SKM-1 treated with dmso at 0.1 percent for 144 hours (cell line): ENCODE results near the gene INO80B.

Experiments
- DNase-seq: peaks from one replicate; lab custom pipeline; 2025; ENCODE audit not compliant: unreplicated experiment; lab: John Stamatoyannopoulos, UW

Gene INO80B

DNA sequence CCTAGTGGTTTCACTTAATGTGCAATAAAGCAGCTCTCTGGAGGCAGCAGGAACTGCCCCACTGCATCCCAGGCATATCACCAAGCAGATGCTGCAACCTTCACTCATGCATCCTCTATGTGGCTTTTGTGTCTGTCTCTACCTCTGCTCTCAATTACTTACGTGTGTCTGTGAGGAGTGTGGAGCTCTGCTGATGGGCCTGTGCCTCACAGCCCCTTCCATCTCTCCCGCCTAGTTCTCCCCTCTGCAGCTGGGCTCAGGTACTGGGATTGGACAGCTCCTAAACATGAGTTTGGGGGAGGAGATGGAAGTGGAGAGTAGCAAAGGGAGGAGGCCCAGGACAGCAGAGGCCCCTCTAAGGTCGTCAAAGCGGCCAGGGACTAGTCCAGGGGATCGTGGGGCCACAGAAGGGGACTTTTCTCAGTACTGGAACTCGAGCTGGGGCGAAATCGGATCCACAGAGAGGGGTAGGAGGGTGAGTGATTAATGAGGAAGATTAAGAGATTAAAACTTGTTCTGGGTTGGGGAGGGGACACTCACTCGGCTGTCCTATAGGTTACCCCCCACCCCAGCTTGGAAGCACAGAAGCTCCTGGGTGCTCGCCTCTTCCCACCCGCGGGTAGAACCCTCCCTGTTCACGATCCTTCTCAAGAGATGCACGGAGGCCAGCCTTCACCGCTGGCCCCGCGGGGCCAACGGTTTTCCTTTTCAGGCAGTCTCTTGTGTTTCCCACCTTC lies 46.6 kb downstream of the INO80B start:
- no peak for DNase-seq

GRCh38 chr2:74502147-74502719 lies 47.3 kb downstream of the INO80B start:
- DNase-seq, result no peak

DNA sequence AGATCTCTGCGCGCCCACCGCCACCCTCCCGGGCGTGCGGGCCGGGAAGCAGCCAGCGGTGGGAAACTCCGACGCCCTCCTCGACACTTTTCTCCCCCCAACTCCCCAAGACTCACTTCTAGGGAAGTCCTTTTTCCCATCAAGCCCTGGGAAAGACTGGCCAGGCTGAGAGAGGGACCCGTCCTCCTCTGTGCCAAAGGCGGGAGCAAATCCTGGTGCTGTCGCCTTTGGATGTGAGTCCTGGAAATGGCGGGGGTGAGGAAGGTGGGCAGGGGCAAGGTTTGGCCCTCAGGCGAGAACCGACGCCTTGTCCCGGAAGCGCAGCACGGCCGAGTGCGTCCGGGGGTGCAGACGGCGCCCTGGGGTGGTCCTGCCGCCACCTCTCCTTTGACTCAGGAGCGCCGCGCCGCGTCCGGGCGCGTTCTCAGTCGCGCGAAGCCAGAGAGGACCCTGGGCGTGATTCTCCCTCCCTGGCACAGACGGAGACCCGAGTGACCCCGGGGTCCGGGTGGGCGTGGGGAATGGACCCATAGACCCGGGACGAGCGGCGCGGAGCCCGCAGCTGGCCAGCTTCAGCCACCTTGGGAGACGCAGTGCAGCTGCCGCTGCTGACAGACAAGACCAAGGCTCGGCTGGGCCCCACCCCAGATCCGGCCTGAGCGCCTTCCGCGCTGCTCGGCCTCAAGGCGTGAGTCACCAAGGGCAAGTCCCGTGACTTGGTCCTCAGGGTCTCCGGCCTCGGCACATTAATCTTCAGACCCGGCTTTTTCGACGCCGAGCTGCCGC lies 48.0 kb downstream of the INO80B start:
- peak; percentile 26 for DNase-seq

DNA sequence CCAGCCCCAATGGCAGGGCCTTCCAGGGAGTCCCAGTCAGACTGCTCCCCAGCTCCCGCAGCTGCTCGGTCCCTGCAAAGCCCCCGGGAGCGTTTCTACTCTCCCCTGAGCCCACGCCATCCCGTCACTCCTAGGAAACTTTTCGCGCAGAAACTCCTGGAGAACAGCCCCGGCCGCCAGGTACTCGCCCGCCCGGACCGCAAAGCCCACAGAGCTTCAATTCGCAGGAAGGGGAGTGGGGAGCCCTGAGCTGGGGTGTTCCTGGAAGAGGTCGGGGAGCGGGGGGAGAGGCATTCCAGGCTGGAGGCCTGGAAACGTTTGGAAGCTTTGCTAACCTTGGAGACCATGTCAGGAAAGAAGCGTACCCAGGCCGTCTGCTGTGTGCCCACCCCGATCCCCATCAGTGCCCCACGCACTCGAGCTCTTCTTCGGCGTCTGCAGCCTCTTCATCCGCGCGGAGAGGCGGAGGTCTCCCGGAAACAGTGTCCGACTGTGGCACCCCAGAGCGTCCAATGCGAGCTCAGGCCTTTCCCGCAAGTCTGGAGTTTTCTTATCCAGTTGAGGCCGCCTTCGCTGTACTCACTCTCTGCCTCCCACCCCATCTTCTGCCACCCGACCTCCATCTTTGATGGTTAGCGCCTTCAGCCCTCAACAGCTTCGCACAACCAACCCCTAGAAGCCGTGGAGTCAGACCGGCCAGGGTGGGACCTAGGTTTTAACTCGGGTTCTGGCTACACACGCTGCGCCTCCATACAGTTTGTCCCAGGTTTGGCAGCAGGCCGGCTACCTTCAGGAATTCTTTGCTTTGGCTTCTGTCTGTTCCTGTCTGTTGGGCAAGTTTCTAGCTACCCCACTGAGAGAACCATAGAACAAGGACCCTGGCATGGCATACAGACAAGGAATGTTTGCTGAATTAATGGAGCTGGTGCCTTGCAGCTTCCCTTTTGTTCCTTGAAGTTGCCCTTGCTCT lies 48.9 kb downstream of the INO80B start:
- DNase-seq, result no peak

GRCh38 chr2:74504591-74504990 lies 49.7 kb downstream of the INO80B start:
- DNase-seq, result no peak

- no peak for DNase-seq
Observed at GRCh38 chr2:74505448-74506246, 50.8 kb downstream of the INO80B start.

- peak; percentile 89 for DNase-seq
Observed at GRCh38 chr2:74507145-74507925, 52.4 kb downstream of the INO80B start, which contains the start of gene PCGF1. Gene PCGF1 (minus strand): TSS chr2:74507695. CDS start chr2:74507668, 27 bp downstream.
